Central memory CD8-positive, alpha-beta T cell (primary cell): ENCODE measurements around the gene RUFY3.
"Not testable (repeated sequence)": the region's sequence is repeated elsewhere in the genome, so short reads cannot be mapped to it uniquely, and the experiment has no call there.

Experiments used
- ATAC-seq: fragments of 150-1000 bp; cut with Tn5 transposase; replicated peaks from 2 replicates; pipeline ENCODE4 v1.10.0; 2022; ENCODE audit warnings: mild to moderate bottlenecking, moderate FRiP score, moderate number of reproducible peaks; ENCODE audit not compliant: poor library complexity, severe bottlenecking; ENCODE audit errors: extremely low read depth
- DNase-seq, 2 donors: peaks; one replicate each; pipeline ENCODE4 v3.0.0; 2021; ENCODE audit warnings: low spot score in 2 of 2
- H3K27ac Mint-ChIP-seq: one replicate; pipeline ENCODE4 v1.8.0; 2022; ENCODE audit warnings: low read depth, mild to moderate bottlenecking, moderate library complexity, mixed read lengths
- H3K27me3 Mint-ChIP-seq: one replicate; pipeline ENCODE4 v1.8.0; 2022; ENCODE audit warnings: mixed read lengths
- H3K36me3 Mint-ChIP-seq: one replicate; pipeline ENCODE4 v1.8.0; 2022; ENCODE audit warnings: mild to moderate bottlenecking, moderate library complexity, mixed read lengths; ENCODE audit not compliant: insufficient read depth
- H3K4me1 Mint-ChIP-seq: one replicate; pipeline ENCODE4 v1.8.0; 2022; ENCODE audit warnings: mixed read lengths
- H3K4me3 Mint-ChIP-seq: one replicate; pipeline ENCODE4 v1.8.0; 2022; ENCODE audit warnings: mild to moderate bottlenecking, moderate library complexity, mixed read lengths
- H3K9me3 Mint-ChIP-seq: one replicate; pipeline ENCODE4 v1.8.0; 2022; ENCODE audit warnings: mixed read lengths

Gene RUFY3

DNA sequence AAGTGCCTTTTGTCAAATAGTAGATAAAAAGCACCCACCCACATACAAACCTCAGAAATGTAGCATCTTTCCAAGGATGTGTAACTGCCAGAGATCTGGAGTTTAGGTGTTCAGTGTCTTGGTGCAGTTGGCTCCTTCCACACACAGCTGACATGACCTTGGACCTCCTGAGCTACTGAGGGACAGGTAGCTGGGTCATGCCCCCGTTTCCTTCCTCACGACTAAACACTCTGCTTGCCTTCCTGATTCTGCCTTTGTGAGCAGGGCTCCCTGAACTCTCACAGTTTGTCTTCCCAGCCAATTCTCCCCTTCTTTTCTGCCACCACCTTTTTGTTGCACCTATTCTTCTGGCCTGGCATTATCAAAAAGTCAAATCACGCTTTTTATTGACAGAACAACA lies 10.2 kb upstream of the RUFY3 start:
- Mint-ChIP-seq H3K4me1 (peaks cover 15% of the 10 kb centered on the region), H3K36me3 (no peaks in the 10 kb centered on the region), H3K27ac (peak overlapping the region; percentile 32), H3K9me3 (no peaks in the 10 kb centered on the region), H3K4me3 (no peak overlapping the region), H3K27me3 (no peaks in the 10 kb centered on the region)
- DNase-seq (no peak), ATAC-seq (no peak)

DNA sequence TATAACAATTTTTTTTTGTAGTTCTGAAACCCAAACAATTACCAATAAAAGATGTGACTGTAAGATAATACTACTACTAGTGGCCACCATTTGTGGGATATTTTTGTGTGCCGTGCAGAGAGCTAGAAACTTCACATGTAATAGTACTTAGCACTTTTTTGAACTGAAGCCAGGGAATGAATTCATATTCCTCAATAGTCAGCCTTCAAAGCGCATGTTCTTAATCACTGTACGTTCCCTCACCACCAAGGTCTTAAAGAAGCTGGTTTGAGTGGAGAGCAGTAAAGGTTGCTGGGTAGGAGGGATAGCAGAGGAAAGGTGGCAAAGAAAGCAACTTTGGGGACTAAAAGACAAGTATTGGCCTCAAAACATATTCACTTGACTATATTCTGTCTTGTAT lies 9.6 kb upstream of the RUFY3 start:
- Mint-ChIP-seq H3K36me3 (no peaks in the 10 kb centered on the region), H3K9me3 (no peaks in the 10 kb centered on the region), H3K27me3 (no peaks in the 10 kb centered on the region), H3K27ac (peak overlapping the region; percentile 32), H3K4me3 (no peak overlapping the region), H3K4me1 (peaks cover 16% of the 10 kb centered on the region)
- no peak for ATAC-seq
- no peak for DNase-seq

DNA sequence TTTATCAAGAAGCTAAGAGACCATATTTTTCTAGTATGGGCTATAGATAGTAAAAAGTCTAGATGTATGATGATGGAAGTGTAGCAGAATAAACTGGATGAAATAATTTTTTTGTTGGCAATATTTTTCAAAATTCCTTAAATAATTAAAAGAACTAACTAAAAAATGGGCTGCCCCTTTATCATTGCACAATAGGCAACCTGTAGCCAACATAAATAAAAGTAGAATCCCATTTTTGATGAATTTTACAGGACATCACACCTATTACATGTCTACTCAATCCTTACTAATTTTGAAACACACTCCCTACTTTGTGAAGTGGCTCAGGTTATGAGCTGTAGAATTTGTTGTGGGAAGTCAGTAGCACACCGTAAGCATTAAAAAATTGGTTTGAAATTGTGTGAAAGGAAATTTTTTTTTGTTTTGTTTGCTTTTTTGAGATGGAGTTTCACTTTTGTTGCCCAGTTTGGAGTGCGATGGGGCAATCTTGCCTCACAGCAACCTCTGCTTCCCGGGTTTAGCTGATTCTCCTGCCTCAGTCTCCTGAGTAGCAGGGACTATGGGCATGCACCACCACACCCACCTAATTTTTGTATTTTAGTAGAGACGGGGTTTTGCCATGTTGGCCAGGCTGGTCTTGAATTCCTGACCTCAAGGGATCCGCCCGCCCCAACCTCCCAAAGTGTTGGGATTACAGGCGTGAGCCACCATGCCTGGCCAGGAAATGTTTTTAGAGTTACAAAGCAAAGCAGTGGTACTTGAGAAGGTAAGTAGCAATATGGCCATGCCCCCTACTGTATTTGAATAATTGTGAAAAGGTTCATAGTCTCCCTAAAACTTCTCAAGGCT lies 8.9 kb upstream of the RUFY3 start:
- Mint-ChIP-seq H3K36me3 (no peaks in the 10 kb centered on the region), H3K4me1 (peaks cover 21% of the 10 kb centered on the region), H3K4me3 (no peak overlapping the region), H3K27me3 (no peaks in the 10 kb centered on the region), H3K9me3 (no peaks in the 10 kb centered on the region), H3K27ac (no peak overlapping the region)
- ATAC-seq (no peak), DNase-seq (no peak)

DNA sequence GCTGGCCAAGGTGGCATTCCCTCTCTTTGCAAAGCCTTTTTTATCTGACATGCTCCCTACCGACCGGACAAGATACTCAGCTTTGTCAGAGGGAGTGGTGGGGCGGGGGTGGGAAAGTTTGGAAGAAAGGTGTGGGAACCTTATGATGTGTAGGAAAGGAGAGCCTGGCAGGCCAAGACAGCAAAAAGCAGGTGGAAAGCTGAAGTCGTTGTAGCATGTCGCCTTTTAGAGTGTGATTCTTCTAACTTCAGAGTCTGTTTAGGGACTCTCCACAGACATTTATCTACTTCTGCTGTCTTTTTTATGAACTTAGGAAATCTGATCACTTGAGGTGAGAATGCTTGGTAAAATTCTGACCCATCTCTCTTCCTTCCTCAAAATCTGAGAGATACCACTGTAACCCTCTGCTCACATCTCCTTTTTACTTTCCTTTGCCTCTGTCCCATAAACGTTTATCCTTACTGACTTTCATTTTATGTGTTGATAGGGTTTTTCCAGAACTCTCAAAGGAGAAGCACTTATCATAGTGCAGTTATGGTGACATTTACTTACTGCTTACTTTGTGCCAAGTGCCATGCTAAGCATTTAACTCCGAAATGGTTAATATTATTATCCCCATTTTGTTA lies 8.2 kb upstream of the RUFY3 start:
- no peaks in the 10 kb centered on the region for H3K9me3 Mint-ChIP-seq
- ATAC-seq, result no peak
- H3K36me3 Mint-ChIP-seq, result no peaks in the 10 kb centered on the region
- H3K27me3 Mint-ChIP-seq, result no peaks in the 10 kb centered on the region
- H3K4me3 Mint-ChIP-seq, result no peak overlapping the region
- no peak for DNase-seq
- peaks cover 21% of the 10 kb centered on the region for H3K4me1 Mint-ChIP-seq
- H3K27ac Mint-ChIP-seq, result no peak overlapping the region

DNA sequence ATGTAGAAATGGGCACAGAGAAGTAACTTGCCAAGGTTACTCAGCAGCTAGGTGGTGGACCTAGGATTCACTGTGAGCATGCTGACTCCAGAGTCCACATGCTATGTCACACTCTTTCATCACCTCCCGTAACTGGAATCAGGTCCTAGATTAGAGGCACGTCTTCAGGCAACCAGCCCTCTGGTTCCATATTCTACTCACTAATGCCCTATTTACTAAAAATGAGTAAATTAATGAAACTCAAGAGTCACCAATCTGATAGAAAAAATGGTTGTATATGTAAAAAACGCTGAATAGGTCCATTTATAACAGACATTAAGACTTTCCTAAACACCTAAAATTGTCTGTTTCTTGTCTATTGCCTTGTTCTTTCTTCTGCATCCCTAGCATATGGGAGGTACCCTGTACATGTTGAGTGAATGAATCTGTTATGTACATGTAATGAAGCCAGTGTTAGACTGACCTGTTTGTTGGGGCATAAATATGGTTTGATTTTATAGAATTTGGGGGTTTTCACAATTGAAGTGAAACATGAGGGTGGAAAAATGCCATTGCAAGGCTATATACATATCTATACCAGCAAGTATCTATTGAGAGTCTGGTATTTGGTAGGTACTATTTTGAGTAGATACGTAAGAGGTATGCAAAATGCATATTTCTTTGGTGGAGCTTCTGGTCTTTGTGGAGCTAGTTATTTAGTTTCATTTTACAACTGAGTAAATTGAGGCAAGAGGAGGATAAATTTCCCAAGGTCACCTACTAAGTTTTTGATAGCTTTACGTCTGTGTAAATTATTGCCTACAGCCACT lies 7.5 kb upstream of the RUFY3 start:
- DNase-seq (no peak), ATAC-seq (no peak)
- no peaks in the 10 kb centered on the region for H3K27me3 Mint-ChIP-seq
- no peaks in the 10 kb centered on the region for H3K9me3 Mint-ChIP-seq
- no peak overlapping the region for H3K27ac Mint-ChIP-seq
- no peaks in the 10 kb centered on the region for H3K36me3 Mint-ChIP-seq
- no peak overlapping the region for H3K4me3 Mint-ChIP-seq
- H3K4me1 Mint-ChIP-seq, result peaks cover 21% of the 10 kb centered on the region

DNA sequence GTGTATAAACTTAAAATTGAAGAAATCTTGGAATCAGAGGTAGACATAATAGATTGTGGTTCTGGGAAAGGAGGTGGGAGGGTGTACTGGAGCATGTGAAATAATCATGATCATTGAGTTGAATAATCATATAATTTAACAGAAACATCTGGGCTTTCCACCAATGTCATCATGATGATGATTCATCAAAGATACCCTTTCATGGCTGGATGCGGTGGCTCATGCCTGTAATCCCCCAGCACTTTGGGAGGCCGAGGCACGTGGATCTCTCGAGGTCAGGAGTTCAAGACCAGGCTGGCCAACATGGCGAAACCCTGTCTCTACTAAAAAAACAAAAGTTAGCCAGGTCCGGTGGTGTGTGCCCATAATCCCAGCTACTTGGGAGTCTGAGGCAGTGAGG lies 6.7 kb upstream of the RUFY3 start:
- H3K4me1 Mint-ChIP-seq, result peaks cover 21% of the 10 kb centered on the region
- H3K4me3 Mint-ChIP-seq, result no peak overlapping the region
- no peaks in the 10 kb centered on the region for H3K9me3 Mint-ChIP-seq
- DNase-seq (no peak), ATAC-seq (no peak)
- H3K36me3 Mint-ChIP-seq, result no peaks in the 10 kb centered on the region
- H3K27me3 Mint-ChIP-seq, result no peaks in the 10 kb centered on the region
- no peak overlapping the region for H3K27ac Mint-ChIP-seq

DNA sequence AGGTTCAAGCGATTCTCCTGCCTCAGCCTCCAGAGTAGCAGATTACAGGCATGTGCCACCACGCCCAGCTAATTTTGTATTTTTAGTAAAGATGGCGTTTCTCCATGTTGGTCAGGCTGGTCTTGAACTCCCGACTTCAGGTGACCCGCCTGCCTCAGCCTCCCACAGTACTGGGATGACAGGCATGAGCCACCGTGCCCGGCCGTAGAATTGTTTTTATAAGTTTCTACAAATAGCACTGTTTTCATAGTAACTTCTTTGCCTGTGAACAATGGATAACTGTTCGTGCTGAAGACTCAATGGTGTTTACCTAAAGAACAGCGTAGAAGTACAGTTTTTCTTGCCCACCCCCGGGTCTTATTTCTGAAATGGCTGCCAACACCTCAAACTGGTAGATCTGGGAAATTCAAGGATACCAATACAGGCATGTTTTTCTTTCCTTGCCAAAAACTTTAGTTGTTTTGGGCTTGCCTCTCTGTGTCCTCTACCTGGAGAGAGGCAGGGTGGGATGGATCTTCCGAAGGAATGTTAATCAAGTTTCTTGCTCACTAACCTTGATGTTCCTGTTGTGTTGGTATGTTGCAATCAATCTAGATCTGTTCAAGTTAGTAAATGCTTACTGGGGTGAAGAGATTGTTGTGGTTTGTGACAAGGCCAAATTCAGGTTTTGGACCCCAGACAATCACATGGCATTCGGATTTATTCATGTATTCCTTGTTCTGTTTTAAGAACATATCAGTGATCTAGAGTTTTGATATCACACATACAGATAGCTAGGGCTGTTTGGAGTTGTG lies 2.8 kb upstream of the RUFY3 start:
- DNase-seq (no peak), ATAC-seq (no peak)
- H3K9me3 Mint-ChIP-seq, result no peaks in the 10 kb centered on the region
- H3K27ac Mint-ChIP-seq, result no peak overlapping the region
- peaks cover 23% of the 10 kb centered on the region for H3K4me1 Mint-ChIP-seq
- H3K4me3 Mint-ChIP-seq, result no peak overlapping the region
- no peaks in the 10 kb centered on the region for H3K27me3 Mint-ChIP-seq
- H3K36me3 Mint-ChIP-seq, result peaks cover 2% of the 10 kb centered on the region

DNA sequence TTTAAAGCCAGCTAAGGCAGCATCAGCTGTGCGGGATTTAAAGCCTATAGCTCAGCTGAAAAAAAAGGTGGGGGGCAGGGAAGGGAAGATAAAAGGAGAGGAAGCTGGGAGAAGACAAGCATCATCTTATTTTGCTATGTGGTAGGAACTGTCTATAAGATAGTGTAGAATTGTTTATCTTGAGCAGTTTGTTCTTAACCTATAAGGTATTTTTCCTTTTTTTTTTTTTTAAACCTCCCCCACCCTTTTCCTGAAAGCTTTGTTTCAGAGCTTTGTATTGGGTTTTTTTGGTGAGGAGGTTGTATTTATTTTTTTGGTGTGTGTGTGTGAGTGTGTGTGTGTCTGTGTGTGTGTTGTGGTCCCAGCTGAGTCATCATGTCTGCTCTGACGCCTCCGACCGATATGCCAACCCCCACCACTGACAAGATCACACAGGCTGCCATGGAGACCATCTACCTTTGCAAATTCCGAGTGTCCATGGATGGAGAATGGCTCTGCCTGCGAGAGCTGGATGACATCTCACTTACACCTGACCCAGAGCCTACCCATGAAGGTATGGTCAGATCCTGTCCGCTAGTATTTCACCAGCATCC lies 531 bp downstream of the RUFY3 start:
- peak overlapping the region; percentile 35 for H3K27ac Mint-ChIP-seq
- DNase-seq, result no peak
- no peaks in the 10 kb centered on the region for H3K27me3 Mint-ChIP-seq
- H3K4me3 Mint-ChIP-seq, result no peak overlapping the region
- H3K4me1 Mint-ChIP-seq, result peaks cover 14% of the 10 kb centered on the region
- H3K36me3 Mint-ChIP-seq, result peaks cover 4% of the 10 kb centered on the region
- H3K9me3 Mint-ChIP-seq, result no peaks in the 10 kb centered on the region
- peak; percentile 54 for ATAC-seq

DNA sequence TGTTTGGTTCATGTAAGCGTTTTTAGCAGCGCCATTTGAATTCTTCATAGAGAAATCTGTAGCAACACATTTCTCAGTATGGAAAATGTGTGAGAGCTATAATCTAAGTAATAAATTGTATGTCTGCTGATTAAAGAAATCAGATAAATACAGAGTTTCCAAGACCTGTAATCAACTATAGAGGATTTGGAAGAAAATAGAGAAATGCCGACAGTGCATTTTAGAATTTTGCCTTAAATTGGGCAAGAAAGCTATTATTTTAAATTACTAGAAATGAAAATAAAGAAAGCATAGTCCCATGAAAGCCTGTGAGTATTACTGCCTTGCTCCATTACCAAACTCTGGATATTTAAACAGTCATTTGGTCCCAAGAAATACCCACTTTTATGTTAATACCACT lies 2.7 kb downstream of the RUFY3 start:
- peaks cover 4% of the 10 kb centered on the region for H3K36me3 Mint-ChIP-seq
- H3K4me3 Mint-ChIP-seq, result no peak overlapping the region
- no peak overlapping the region for H3K27ac Mint-ChIP-seq
- no peak for DNase-seq
- peaks cover 11% of the 10 kb centered on the region for H3K4me1 Mint-ChIP-seq
- ATAC-seq, result no peak
- H3K9me3 Mint-ChIP-seq, result no peaks in the 10 kb centered on the region
- H3K27me3 Mint-ChIP-seq, result no peaks in the 10 kb centered on the region

DNA sequence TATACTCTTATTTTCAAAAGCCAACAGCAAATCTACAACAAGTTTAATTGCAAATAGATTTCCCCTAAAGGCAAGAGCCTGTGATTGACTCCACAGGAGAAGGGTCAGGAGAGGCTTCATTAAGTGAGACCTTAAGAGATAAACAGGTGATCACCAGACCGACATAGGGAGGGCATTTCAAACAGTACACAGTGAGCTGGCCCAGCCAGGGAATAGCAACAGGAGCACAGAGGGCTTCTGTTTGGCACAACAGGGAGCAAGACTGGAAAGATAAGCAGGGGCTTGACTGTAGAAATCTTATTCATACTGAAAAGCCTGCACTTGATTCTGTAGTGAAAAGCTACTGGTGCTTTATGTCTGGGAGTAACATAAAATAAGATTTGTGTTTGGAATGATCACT lies 3.9 kb downstream of the RUFY3 start:
- no peak overlapping the region for H3K27ac Mint-ChIP-seq
- no peak overlapping the region for H3K4me3 Mint-ChIP-seq
- DNase-seq (no peak), ATAC-seq (no peak)
- peaks cover 4% of the 10 kb centered on the region for H3K36me3 Mint-ChIP-seq
- H3K27me3 Mint-ChIP-seq, result no peaks in the 10 kb centered on the region
- H3K9me3 Mint-ChIP-seq, result no peaks in the 10 kb centered on the region
- H3K4me1 Mint-ChIP-seq, result peaks cover 11% of the 10 kb centered on the region

DNA sequence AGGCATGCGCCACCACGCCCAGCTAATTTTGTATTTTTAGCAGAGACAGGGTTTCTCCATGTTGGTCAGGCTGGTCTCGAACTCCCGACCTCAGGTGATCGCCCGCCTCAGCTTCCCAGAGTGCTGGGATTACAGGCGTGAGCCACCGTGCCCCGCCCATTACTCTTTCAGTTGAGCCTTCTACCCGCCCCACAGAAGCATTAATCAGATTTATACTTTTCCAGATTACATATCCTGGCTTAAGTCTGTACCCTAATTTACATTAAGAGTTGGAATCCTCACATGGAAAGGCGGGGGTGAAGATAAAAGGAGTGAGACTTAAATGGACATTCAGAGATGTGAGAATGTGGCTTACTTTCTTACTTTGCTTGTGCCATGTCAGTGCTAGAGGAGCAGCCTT lies 4.8 kb downstream of the RUFY3 start:
- not testable (repeated sequence) for H3K4me3 Mint-ChIP-seq, H3K27ac Mint-ChIP-seq, H3K36me3 Mint-ChIP-seq, H3K27me3 Mint-ChIP-seq, DNase-seq, ATAC-seq, H3K9me3 Mint-ChIP-seq
- H3K4me1 Mint-ChIP-seq, result peaks cover 11% of the 10 kb centered on the region

DNA sequence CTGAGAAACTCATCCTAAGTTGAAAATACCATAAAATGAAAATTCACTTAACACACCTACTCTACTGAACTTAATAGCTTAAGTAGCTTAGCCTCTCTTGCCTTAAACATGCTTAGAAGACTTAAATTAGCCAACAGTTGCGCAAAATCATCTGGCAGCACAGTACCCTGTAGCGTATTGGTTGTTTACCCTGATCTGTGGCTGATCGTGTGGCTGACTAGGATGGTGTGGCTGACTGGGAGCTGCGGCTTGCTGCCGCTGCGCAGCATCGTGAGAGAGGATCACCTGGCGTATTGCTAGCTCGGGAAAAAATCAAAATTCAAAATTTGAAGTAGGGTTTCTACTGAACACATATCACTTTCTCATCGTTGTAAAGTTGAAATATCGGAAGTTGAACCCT lies 6.3 kb downstream of the RUFY3 start:
- peaks cover 8% of the 10 kb centered on the region for H3K4me1 Mint-ChIP-seq
- no peaks in the 10 kb centered on the region for H3K9me3 Mint-ChIP-seq
- ATAC-seq (no peak), DNase-seq (no peak)
- H3K4me3 Mint-ChIP-seq, result no peak overlapping the region
- no peak overlapping the region for H3K27ac Mint-ChIP-seq
- H3K36me3 Mint-ChIP-seq, result peaks cover 2% of the 10 kb centered on the region
- H3K27me3 Mint-ChIP-seq, result no peaks in the 10 kb centered on the region
